Astrocyte (in vitro differentiated cells and primary cell): ENCODE results near the gene XRCC6.

ENCODE experiments used
- EZH2 ChIP-seq: IDR thresholded peaks from 2 replicates; pipeline ENCODE4 v1.6.1; 2012; ENCODE audit warnings: mild to moderate bottlenecking, low read length, inconsistent platforms; ENCODE audit not compliant: insufficient read depth
- TF ChIP-seq, protein P1 (sequence below): IDR thresholded peaks from 2 replicates; pipeline ENCODE4 v1.5.1; 2011; ENCODE audit warnings: low read depth, mild to moderate bottlenecking, inconsistent platforms, low read length, moderate library complexity; ENCODE audit not compliant: insufficient read depth

GRCh38 chr22:41595703-41596102 is 25.4 kb upstream of the XRCC6 start:
- TF ChIP-seq EZH2, result no peak
- TF ChIP-seq, protein P1, sequence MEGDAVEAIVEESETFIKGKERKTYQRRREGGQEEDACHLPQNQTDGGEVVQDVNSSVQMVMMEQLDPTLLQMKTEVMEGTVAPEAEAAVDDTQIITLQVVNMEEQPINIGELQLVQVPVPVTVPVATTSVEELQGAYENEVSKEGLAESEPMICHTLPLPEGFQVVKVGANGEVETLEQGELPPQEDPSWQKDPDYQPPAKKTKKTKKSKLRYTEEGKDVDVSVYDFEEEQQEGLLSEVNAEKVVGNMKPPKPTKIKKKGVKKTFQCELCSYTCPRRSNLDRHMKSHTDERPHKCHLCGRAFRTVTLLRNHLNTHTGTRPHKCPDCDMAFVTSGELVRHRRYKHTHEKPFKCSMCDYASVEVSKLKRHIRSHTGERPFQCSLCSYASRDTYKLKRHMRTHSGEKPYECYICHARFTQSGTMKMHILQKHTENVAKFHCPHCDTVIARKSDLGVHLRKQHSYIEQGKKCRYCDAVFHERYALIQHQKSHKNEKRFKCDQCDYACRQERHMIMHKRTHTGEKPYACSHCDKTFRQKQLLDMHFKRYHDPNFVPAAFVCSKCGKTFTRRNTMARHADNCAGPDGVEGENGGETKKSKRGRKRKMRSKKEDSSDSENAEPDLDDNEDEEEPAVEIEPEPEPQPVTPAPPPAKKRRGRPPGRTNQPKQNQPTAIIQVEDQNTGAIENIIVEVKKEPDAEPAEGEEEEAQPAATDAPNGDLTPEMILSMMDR, result no peak
